Measurements from ENCODE around the gene XYLT1. TPM values are rescaled to one million over a fixed set of nuclear protein-coding genes. Genes with fewer than 3 reads are reported as not detected.

Gene XYLT1
- total RNA-seq, 1 experiment from 2014 or later = 14.5 TPM

DNA sequence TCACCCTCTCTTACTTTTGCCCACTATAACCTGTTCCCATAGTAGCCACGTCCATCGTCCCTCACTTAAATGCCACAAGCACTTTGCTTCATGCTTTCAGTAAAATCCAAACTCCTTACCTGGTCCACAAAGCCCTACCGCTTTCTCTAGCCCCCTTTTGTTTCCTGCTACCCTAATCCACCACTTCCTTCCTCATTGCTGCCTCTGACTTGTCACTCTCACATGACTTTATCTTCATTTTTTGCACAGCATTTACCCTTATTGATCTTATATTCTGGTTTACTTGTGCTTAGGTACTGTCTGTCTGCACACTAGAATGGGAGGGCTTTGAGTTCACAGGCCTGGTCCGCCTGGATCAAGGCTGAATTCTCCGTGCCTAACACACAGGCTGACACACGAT, 340.0 kb downstream of the XYLT1 start:
- no peak overlapping the region for H3K9ac ChIP-seq (ENCODE audit: extremely low read depth, insufficient read length, low read length)
- Mint-ChIP-seq H3K27me3 (ENCODE audit: low read depth) (no peaks in the 10 kb centered on the region), H3K27ac (peak overlapping the region in 2 of 3 experiments; percentile 7 to 62; a peak in 4 of 7 replicates), H3K36me3 (ENCODE audit: insufficient read depth in 1 of 3, low read depth in 3 of 3) (peaks cover 15 to 23% (median 18%) of the 10 kb centered on the region in 3 experiments), H3K4me1 (peaks cover 16 to 22% of the 10 kb centered on the region in 2 experiments), H3K9me3 (no peaks in the 10 kb centered on the region), H3K4me3 (no peak overlapping the region)
- no peaks in the 10 kb centered on the region for H3K23me2 ChIP-seq (ENCODE audit: insufficient read length, low read depth, low read length, poor library complexity, severe bottlenecking)
- no peak overlapping the region for H3K14ac ChIP-seq (ENCODE audit: insufficient read depth, low read length)
- H3K9me3 ChIP-seq (ENCODE audit: control insufficient read depth, low read depth, low read length) = no peaks in the 10 kb centered on the region
- WGBS (ENCODE audit: extremely low coverage, insufficient read length, low lambda C conversion rate) = no CpG with 5 or more reads among the region's 6 CpGs
- TF ChIP-seq, protein P1, sequence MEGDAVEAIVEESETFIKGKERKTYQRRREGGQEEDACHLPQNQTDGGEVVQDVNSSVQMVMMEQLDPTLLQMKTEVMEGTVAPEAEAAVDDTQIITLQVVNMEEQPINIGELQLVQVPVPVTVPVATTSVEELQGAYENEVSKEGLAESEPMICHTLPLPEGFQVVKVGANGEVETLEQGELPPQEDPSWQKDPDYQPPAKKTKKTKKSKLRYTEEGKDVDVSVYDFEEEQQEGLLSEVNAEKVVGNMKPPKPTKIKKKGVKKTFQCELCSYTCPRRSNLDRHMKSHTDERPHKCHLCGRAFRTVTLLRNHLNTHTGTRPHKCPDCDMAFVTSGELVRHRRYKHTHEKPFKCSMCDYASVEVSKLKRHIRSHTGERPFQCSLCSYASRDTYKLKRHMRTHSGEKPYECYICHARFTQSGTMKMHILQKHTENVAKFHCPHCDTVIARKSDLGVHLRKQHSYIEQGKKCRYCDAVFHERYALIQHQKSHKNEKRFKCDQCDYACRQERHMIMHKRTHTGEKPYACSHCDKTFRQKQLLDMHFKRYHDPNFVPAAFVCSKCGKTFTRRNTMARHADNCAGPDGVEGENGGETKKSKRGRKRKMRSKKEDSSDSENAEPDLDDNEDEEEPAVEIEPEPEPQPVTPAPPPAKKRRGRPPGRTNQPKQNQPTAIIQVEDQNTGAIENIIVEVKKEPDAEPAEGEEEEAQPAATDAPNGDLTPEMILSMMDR (conservative IDR thresholded peaks at IDR 0.05) = no peak
- H2BK12ac ChIP-seq (ENCODE audit: insufficient read length, low read depth, low read length) = no peak overlapping the region
- H3K4me2 ChIP-seq (ENCODE audit: insufficient read depth, insufficient read length, low read length) = no peak overlapping the region
- no peak overlapping the region for H4K5ac ChIP-seq (ENCODE audit: insufficient read length, low read depth, low read length)
- H2AFZ ChIP-seq (ENCODE audit: low read length) = no peak overlapping the region
- no peaks in the 10 kb centered on the region for H4K20me1 ChIP-seq (ENCODE audit: control insufficient read depth, insufficient read depth, insufficient read length)
- no peak overlapping the region for H3T11ph ChIP-seq (ENCODE audit: low read length)
- H3K56ac ChIP-seq (ENCODE audit: insufficient read length, low read depth, low read length) = no peak overlapping the region
- H3K23ac ChIP-seq (ENCODE audit: insufficient read length, low read depth, low read length) = no peak overlapping the region
- H2BK120ac ChIP-seq (ENCODE audit: low read depth, low read length, poor library complexity, severe bottlenecking) = no peak overlapping the region
- no peak overlapping the region for H2BK15ac ChIP-seq (ENCODE audit: low read depth, low read length)
- H3K4ac ChIP-seq (ENCODE audit: low read depth, low read length) = no peak overlapping the region
- DNase-seq = no peak
- H3K27ac ChIP-seq (ENCODE audit: insufficient read length, low read depth, low read length) = no peak overlapping the region
- H3K27me3 ChIP-seq (ENCODE audit: insufficient read depth, low read length) = no peaks in the 10 kb centered on the region
- H4K91ac ChIP-seq (ENCODE audit: insufficient read length, low read depth, low read length) = no peak overlapping the region
- no peak overlapping the region for H2BK5ac ChIP-seq (ENCODE audit: insufficient read length, low read length)
- no peak overlapping the region for H3K18ac ChIP-seq (ENCODE audit: insufficient read length, low read depth, low read length)
- H3K4me1 ChIP-seq (ENCODE audit: insufficient read depth, low read length) = no peaks in the 10 kb centered on the region
- no peak overlapping the region for H4K8ac ChIP-seq (replicated peaks; ENCODE audit: insufficient read length, low read depth, low read length)
- no peak overlapping the region for H2AK5ac ChIP-seq (ENCODE audit: insufficient read length, low read length)
- no peaks in the 10 kb centered on the region for H3K79me2 ChIP-seq (ENCODE audit: insufficient read depth, low read length)
- H3K79me1 ChIP-seq (ENCODE audit: insufficient read depth, low read depth, low read length, poor library complexity, severe bottlenecking) = no peaks in the 10 kb centered on the region
- no peak overlapping the region for H2BK20ac ChIP-seq (ENCODE audit: low read depth, low read length, poor library complexity, severe bottlenecking)

Measured in H9 (cell line).